Measurements from ENCODE around the gene NFE2L2.
"Not testable (repeated sequence)": the region's sequence is repeated elsewhere in the genome, so short reads cannot be mapped to it uniquely, and the experiment has no call there.

The NFE2L2 gene

DNA sequence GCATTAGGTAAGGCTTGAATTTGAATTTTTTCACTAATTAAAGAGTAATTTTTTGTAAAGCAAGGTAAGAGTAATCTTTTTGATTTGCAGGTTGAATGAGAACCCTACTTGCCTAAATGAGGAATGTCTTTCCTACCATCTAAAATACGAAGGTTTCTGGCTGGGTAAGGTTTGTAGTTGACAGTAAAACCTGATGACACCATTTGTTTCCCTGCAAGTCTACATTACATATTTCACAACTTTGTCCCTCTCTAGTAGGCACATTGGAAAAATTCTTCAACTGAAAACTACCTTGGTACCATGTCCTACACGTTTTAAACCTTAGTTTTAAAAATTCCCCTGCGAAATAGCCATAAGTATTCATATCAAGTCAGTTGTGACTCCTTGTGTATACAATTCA lies 42.6 kb downstream of the NFE2L2 start:
- FAIRE-seq, result peak; percentile 15

DNA sequence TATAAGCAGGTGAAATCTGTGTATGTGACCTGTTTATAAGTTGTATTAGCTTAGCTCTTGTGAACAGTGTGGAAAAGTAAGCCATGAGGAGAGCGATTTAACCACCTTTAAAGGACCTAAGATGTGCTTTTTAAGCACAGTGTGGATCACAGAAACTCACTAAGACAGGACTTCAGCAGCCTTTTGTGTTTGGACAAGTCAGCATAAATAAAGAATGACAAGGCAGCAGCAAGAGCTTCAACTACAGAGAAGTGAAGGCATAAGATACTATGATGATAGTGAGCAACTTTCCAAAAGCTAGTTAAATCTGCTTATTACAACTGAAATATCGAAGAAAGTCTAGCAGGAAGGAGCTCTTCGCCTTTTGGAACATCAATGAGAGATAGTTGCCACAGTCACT lies 43.0 kb downstream of the NFE2L2 start:
- no peak for DNase-seq (ENCODE audit: insufficient read length, low spot score)
- peak; percentile 96 for FAIRE-seq
- TF ChIP-seq POLR2A (IDR thresholded peaks at IDR 0.05; ENCODE audit: low read depth, low read length), result no peak

More for the DNA sequence above, 42.6 kb downstream of the NFE2L2 start:
- TF ChIP-seq POLR2A (IDR thresholded peaks at IDR 0.05; ENCODE audit: low read depth, low read length), result no peak
- DNase-seq (ENCODE audit: insufficient read length, low spot score), result no peak

DNA sequence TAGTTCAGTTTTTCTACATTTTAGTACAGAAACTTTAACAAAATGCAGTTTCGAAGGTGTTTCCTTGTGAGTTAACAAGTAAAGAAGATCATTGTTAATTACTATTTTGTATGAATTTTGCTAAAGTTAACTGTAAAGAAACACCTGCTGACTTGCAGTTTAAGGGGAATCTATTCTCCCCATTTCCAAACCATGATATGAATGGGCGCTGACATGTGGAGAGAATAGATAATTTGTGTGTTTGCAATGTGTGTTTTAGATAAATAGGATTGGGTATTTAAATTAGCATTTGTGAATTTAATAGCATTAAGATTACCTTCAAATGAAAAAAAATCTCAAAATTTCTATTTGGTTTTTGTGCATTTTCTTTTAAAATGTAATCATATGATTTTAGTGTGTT lies 44.7 kb downstream of the NFE2L2 start:
- DNase-seq (ENCODE audit: insufficient read length, low spot score); FAIRE-seq: not testable (repeated sequence)

DNA sequence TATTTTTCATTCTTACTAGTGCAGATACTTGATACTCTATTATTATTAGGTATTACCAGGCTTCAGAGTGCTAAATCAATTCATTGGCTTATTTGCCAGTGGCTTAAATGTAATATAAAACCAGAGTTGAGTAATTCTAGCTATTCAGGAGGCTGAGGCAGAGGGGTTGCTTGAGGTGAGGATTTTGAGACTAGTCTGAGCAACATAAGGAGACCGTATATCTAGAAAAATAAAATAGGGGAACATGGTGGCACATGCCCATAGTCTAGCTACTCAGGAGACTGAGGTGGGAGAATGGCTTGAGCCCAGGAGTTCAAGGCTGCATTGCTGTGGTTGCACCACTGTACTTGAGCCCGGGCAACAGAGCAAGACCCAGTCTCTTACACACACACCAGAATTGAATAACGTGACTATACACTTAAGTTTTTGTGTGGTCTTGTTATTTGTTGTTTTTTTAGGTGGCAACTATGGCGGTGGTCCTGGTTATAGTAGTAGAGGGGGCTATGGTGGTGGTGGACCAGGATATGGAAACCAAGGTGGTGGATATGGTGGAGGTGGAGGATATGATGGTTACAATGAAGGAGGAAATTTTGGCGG lies 47.2 kb downstream of the NFE2L2 start:
- no peak for FAIRE-seq

DNA sequence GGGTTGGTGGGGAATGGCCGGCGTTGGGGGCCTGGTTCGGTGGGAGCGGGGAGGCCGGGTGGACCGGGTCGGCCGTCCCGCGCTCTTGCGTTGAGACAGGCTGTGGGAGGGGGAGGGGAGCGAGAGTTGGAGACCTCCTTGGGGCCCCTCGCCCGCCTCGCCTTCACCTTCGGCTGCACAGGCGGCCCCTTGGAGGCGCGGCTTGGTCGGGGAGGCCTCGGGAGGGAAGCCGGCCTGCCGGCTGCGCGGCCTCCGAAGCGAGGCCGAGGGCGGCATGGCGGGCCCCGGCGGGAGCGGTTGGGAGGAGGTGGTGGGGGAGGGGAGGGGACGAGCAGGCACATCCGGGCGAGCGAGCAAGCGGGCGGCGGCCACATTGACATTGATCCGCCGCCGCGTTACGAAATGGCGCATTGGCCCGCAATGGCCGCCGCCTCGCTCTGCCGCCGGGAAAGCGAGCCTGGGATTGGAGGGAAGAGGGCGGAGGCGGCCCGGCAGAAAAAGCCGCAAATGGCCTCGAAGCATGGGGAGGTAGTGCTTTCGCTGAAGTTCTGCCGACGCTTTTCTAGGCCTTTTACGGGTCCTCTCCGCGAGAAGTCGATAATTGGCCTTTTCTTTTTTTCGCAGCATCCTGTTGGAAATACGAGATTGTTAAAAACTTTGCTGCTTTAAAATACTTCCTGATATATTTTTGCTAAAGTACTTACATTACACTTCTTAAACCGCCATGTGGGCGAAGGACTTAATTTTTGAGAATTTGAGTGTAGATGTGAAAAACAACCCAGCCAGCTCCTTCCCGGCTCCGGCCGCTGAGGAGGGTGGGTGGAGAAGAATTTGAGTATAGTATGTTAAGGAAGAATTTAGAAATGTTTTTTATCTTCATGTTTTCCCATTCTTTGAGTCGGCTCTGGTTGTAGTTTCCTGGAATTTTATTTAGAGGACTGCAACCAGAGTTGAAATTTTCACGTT lies 51.4 kb downstream of the NFE2L2 start:
- TF ChIP-seq POLR2A (IDR thresholded peaks at IDR 0.05; ENCODE audit: low read depth, low read length), result peak; percentile 39; the same call in 1 of the 2 replicates
- FAIRE-seq, result no peak
- DNase-seq (ENCODE audit: insufficient read length, low spot score), result peak; percentile 73

More for the DNA sequence above, 47.2 kb downstream of the NFE2L2 start:
- TF ChIP-seq POLR2A (IDR thresholded peaks at IDR 0.05; ENCODE audit: low read depth, low read length), result no peak
- DNase-seq (ENCODE audit: insufficient read length, low spot score), result no peak

DNA sequence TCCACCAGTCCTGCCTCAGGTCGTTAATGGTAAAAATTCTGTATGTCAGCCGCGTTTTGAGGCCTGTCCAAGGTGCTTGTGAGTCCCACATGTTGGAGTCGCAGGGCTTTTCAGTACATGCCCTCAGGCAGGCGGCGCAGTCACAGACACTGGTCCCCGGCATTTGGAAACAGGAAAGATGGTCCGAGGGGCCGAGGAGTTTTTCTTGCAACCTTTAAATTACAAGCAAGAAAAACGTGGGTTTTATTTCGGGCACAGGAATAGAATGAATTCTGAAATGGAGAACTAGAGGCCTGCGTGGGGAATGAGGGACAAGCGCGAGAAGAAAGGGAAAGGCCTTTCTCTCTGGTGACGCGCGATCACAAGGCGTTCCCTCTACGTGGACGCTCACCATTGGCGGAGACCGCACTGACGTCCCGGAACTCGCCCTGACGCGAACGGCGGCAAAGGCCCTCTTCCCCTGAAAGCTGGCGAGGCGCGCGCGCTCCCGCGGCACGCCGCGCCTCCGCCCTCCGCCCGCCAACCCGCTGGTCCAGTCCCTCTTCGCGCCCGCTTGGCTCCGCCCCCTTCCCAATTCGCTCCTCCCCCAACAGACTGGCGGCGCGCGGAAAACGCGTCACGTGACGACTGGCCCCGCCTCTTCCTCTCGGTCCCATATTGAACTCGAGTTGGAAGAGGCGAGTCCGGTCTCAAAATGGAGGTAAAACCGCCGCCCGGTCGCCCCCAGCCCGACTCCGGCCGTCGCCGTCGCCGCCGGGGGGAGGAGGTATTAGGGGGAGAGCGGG lies 52.2 kb downstream of the NFE2L2 start, which contains the start of gene HNRNPA3:
Gene HNRNPA3 (plus strand): TSS at position 689 of the 785 bp plus-strand sequence. CDS start 6 bp downstream, at position 695.
- FAIRE-seq (peak; percentile 98), DNase-seq (ENCODE audit: insufficient read length, low spot score) (peak; percentile 90)
- TF ChIP-seq POLR2A (IDR thresholded peaks at IDR 0.05; ENCODE audit: low read depth, low read length), result peak; percentile 53

DNA sequence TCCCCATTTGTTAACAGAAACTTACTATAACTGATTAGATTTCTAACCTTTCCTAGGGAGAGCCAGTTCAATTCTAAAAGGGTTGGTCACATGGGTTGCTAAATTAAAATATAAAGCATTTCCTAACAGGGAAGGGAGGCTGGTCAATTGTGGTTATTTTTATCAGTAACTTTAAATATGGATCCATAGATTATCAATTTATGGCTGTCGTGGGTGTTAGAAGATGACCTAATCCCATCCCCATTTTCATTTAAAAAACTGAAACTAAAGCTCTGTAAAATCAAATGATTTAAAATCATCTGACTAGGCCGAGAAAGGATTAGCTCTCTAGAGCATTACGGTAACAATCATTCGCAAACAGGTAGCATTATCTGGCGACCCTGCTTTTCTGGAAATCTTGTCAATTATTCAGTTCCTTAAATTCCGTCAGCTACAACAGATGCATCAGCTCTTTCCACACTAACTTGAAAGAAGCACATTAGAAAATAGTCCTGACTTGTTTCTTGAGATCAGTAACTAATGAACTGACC lies 52.9 kb downstream of the NFE2L2 start:
- FAIRE-seq (peak; percentile 43), DNase-seq (ENCODE audit: insufficient read length, low spot score) (no peak)
- TF ChIP-seq POLR2A (IDR thresholded peaks at IDR 0.05; ENCODE audit: low read depth, low read length), result no peak

DNA sequence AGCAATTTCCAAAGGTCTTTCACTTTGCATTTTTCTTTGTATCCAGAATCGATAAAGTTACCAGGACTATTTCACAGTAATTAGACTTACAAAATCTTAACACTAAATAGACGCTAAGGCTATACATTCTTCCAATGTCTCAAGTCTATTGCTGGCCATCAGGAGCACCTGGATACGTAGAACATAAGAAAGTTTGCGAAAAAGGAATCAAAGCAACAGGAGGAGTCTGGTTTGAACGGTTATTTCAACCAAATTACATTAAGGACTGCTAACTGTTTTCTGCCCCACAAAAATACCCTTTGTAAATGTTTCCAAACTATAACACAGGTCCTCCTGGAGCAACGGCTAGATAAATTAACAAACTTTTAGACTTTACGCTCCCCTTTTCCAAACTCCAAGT lies 53.4 kb downstream of the NFE2L2 start:
- FAIRE-seq (no peak), DNase-seq (ENCODE audit: insufficient read length, low spot score) (no peak)
- TF ChIP-seq POLR2A (IDR thresholded peaks at IDR 0.05; ENCODE audit: low read depth, low read length), result no peak

DNA sequence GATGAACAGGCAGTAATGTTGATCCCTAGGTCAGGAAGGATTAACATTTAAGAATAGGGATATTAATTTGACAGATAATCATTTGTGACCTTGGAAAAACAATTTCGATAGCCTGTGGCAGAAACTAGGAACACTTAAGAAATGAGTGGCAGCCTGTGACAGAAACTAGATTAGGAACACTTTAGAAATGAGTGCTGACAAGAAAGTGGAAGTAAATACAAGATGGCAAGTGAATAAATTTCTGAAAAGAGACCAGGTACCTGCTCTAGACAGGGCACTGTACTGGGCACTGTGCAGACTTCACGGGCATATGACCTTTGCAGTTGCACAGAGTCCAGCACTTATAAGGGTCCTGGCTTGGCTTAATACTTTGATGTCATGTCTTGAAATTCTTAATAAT lies 57.4 kb downstream of the NFE2L2 start:
- no peak for DNase-seq (ENCODE audit: insufficient read length, low spot score)
- FAIRE-seq, result no peak
- TF ChIP-seq POLR2A (IDR thresholded peaks at IDR 0.05; ENCODE audit: low read depth, low read length), result no peak

DNA sequence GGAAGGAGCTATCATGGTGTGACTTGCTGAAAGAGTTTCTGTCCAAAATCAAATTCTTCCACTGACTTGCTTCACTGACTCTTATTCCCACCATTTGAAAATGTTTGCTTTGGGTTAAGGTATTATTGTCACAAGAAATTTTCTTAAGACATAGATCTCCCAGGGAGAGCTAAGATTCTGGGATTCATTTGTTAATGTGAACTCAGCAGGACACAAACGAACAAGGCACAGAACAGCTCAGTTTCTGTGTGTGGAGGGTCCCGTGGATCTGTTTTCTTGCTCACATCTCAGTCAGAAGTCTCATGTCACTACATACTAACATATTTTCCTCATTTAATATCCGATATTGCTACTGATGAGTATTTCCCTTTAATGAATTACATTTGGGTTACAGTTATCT lies 60.1 kb downstream of the NFE2L2 start:
- no peak for TF ChIP-seq POLR2A (IDR thresholded peaks at IDR 0.05; ENCODE audit: low read depth, low read length)
- FAIRE-seq (no peak), DNase-seq (ENCODE audit: insufficient read length, low spot score) (no peak)

DNA sequence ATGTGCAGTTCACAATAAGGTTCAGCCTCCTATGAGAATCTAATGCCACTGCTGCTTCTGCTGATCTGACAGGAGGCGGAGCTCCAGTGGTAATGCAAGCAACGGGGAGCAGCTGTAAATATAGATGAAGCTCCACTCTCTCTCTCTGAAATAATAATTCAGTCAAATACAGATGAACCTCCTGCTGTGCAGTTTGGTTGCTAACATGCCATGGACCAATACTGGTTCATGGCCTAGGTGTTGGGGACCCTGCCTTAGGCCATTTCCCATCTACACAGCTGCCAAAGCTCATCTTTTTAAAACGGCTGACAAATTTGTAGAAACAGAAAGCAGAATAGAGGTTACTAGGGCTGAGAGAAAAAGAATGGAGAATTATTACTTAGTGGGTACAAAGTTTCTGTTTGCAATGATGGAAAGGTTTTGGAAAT lies 62.6 kb downstream of the NFE2L2 start:
- FAIRE-seq, result peak; percentile 41
- TF ChIP-seq POLR2A (IDR thresholded peaks at IDR 0.05; ENCODE audit: low read depth, low read length), result no peak
- no peak for DNase-seq (ENCODE audit: insufficient read length, low spot score)

DNA sequence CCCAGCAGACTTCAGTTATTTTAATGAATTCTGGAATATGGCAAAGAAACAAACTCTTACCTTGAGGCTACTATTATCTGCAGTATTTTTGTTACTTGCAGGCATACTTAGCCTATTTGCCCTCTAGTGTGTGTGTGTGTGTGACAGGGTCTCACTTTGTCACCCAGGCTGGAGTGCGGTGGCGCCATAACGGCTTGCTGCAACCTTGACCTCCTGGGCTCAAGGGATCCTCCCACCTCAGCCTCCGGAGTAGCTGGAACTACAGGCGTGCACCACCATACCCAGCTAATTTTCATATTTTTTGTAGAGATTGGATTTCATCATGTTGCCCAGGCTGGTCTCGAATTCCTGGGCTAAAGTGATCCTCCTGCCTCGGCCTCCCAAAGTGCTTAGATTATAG lies 64.1 kb downstream of the NFE2L2 start:
- DNase-seq (ENCODE audit: insufficient read length, low spot score); FAIRE-seq: not testable (repeated sequence)

DNA sequence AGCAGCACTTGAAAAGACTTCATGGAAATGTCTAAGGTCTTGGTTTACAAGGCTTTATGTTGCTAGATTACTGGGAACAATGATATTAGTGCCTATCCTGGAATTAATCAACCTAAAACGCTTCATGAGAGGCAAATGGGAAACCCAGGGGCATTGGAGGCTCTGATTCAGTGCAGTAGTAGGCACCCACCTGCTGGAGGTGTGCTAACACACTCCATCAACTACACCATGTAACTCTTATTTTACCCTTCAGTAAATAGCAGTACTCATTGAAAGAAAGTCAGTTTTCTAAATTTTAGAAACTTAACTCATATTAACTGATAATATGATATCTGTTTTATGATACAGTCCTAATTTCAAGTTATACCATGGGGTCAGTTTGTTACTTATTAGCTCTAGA lies 69.3 kb downstream of the NFE2L2 start:
- TF ChIP-seq POLR2A (IDR thresholded peaks at IDR 0.05; ENCODE audit: low read depth, low read length), result no peak
- FAIRE-seq, result no peak
- DNase-seq (ENCODE audit: insufficient read length, low spot score), result no peak

DNA sequence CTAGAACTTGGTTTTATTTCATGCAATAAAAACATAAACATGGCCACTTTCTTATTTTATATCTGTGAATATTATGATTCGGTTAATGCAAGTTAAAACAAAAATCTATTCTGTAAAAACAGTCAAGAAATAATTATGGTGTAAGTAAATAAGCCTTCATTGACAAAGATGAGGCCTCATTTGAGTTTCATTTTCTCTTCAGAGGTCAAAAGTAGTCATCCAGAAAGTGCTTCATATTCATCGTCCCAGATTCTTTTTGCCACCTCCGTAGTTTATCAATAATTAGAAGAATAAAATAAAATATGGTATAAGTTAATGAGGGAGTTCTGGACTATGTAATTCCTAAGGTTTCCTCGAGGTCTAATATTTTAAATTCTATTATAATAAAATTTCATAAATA lies 71.3 kb downstream of the NFE2L2 start:
- TF ChIP-seq POLR2A (IDR thresholded peaks at IDR 0.05; ENCODE audit: low read depth, low read length), result no peak
- DNase-seq (ENCODE audit: insufficient read length, low spot score) (no peak), FAIRE-seq (no peak)
